IPS DF 19.7 (cell line): ENCODE results near the gene RELN.
"Not testable (repeated sequence)": the region's sequence is repeated elsewhere in the genome, so short reads cannot be mapped to it uniquely, and the experiment has no call there.

Experiments
- DNase-seq: peaks from one replicate; pipeline ENCODE4 v3.0.0-alpha.2; 2013; ENCODE audit warnings: low read depth, low spot score

The RELN gene

GRCh38 chr7:103504505-103505135 lies 484.8 kb downstream of the RELN start:
- no peak for DNase-seq

GRCh38 chr7:103501206-103501605 lies 488.3 kb downstream of the RELN start:
- DNase-seq, result no peak

- DNase-seq, result no peak
These were observed 489.5 kb downstream of the RELN start for GRCh38 chr7:103499976-103500375.

GRCh38 chr7:103487419-103487818 lies 502.0 kb downstream of the RELN start:
- DNase-seq, result no peak

DNA sequence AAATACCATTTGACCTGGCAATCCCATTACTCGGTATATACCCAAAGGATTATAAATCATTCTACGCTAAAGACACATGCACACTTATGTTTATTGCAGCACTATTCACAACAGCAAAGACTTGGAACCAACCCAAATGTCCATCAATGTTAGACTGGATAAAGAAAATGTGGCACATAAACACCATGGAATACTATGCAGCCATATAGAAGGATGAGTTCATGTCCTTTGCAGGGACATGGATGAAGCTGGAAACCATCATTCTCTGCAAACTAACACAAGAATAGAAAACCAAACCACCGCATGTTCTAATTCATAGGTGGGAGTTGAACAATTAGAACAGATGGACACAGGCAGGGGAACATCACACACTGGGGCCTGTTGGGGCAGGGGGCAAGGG lies 502.6 kb downstream of the RELN start:
- DNase-seq, result not testable (repeated sequence)

DNA sequence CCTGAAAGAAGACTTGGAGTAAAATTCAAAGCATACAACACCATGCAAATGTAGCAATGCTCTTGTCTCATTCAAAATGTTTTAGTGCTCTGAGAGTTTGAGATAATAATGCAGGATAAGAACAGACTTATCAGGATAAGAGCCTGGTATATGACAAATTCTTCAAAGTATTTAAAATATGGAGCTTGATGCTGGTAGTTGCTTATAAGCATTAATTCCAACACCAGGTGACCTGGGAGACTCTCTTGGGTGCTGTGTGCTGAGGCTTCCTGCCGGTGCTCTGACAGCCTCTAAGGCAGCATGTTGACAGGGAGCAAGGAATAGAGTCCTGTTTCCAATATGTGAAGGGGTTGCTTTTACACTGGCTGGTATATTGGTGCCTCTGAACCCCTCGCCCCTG lies 508.7 kb downstream of the RELN start:
- DNase-seq, result no peak

DNA sequence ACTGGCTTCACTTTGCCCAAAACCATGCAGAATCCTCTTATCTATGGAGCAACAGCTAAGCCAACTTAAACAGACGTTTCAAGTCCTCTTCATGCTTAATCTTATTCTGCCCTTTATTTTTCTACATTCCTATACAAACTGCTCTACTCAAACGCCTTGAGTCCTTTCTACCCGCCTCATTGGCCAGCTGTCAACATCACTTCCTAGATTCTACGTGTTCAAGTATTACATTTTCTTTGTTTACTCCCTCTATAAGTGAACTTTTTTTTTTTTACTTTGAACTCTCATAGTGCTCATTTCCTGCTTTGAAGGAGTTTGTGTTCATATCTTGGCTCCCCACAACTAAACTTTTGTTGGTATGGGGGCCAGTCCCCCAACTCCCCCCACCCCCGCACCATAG lies 514.5 kb downstream of the RELN start:
- no peak for DNase-seq

DNA sequence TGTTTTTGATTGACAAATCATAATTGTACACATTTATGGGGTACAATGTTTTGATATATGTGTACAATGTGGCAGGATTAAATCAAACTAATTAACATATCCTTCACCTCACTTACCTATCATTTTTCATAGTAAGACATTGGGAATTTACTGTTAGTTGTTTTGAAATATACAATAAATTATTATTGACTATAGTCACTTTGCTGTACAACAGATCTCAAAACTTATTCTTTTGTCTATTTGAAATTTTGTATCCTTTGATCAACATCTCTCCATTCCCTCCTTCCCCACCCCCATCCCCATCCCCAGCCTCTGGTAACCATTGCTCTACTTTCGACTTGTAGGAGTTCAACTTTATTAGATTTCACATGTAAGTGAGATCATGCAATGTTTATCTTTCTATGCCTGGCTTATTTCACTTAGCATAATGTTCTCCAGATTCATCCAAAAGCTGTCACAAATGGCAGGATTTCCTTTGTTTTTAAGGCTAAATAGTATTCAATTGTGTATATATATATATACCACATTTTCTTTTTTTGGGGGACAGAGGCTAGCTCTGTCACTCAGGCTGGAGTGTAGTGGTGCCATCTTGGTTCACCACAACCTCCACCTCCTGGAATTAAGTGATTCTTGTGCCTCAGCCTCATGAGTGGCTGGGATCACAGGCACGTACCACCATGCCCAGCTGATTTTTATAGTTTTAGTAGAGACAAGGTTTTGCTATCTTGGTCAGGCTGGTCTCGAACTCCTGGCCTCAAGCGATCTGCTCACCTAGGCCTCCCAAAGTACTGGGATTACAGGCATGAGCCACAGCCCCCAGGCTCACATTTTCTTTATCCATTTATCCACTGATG lies 520.1 kb downstream of the RELN start:
- no peak for DNase-seq

- no peak for DNase-seq
These were observed 522.6 kb downstream of the RELN start for GRCh38 chr7:103466814-103467213.

- DNase-seq, result no peak
These were observed 527.1 kb downstream of the RELN start for GRCh38 chr7:103462358-103462757.

GRCh38 chr7:103447073-103447960 lies 542.1 kb downstream of the RELN start:
- DNase-seq, result no peak

GRCh38 chr7:103446049-103446520 lies 543.4 kb downstream of the RELN start, which contains the start of gene SLC26A5:
TSS of gene SLC26A5 (minus strand) at chr7:103446207. CDS start at chr7:103421514, 24,693 bp downstream.
- no peak for DNase-seq

GRCh38 chr7:103445228-103446048 lies 544.0 kb downstream of the RELN start:
- no peak for DNase-seq

GRCh38 chr7:103439661-103440060 lies 549.8 kb downstream of the RELN start:
- DNase-seq, result no peak

GRCh38 chr7:103437623-103438022 lies 551.8 kb downstream of the RELN start:
- DNase-seq, result no peak

DNA sequence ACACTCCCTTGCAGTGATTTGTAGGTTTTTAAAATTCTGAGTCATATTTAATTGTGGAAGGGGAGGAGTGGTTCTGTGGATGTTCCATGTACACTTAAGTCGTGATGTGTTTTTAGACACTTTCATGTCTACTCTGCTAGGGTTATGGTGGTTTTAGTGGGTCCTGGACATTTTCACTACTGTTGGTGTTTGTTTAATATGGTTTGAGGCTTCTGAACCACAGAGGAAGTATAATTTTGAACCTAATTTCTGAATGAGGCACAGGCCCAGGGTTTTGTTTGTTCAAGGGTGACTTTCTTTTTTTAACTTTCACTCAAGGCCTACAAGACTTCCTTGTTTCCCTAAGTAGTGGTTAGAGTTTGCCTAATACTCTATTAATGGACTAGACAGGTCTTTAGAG lies 556.7 kb downstream of the RELN start:
- DNase-seq, result no peak

DNA sequence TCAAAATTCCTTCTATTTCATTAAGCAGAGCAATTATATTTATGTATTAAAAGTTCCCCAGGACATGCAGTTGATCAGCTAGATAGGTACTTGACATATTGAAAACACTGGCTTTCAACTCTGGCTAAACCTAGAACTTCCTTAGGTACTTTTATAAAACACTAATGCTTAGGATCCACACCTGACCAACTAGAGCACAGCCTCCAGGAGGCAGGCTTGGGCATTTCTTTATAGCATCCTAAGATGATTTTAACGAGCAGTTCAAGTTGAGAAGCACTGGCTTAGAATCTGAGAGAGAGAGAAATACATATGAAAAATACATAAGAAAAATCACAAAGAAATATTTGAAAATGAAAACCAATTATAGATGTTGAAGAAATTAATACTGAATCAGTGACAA lies 564.3 kb downstream of the RELN start:
- no peak for DNase-seq

DNA sequence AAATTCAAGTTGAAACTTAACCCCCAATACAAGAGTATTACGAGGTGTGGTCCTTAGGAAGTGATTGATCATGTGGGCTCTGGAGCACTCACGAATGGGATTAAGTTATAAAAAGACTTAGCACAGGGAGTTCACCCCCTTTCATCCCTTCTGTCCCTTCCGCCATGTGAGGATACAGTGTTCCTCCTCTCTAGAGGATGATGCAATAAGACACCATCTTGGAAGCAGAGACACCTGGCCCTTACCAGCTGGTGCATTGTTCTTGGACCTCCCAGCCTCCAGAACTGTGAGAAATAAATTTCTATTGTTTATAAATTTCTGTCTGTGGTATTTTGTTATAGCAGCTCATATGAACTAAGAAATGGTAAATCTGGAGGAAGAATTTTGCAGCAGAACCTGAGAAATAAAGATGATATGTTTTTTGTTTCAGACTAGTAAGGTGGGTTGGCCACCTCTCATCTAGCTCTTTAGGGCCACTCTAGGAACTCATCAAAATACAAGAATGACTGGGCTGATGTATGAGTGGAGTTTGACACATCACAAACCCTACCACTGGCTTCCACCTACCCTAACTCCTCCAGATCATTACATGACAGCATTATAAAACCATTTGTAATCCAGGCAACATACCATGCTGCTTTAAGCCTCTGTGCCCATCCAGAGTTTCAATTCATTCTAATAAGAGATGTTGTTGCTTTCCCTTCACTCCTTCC lies 565.8 kb downstream of the RELN start:
- no peak for DNase-seq
